Thoracic aorta (tissue), 2 donors: ENCODE data around the gene FSTL4. TPM values are rescaled to one million over a fixed set of nuclear protein-coding genes. Genes with fewer than 3 reads are reported as not detected.

Experiments used
- ATAC-seq: fragments of 150-250 bp; one replicate; pipeline ENCODE4 v1.8.0; 2017; ENCODE audit warnings: low read depth; ENCODE audit not compliant: insufficient number of reproducible peaks, low FRiP score
- DNase-seq: peaks from one replicate; pipeline ENCODE4 v3.0.0-alpha.2; 2020; ENCODE audit warnings: low spot score
- H3K27ac ChIP-seq, 2 donors: fragments of 200-600 bp; sonication (generic); 1 replicate in 1 of 2; 2 replicates in 1 of 2; pipeline ENCODE4 v1.5.1; 2016; ENCODE audit warnings: mild to moderate bottlenecking in 2 of 2, moderate library complexity in 2 of 2
- H3K27me3 ChIP-seq: fragments of 200-600 bp; sonication (generic); replicated peaks from 2 replicates; pipeline ENCODE4 v1.6.0; 2016; ENCODE audit warnings: mild to moderate bottlenecking; ENCODE audit not compliant: insufficient read depth
- H3K36me3 ChIP-seq: fragments of 200-600 bp; sonication (generic); one replicate; pipeline ENCODE4 v1.5.1; 2016
- H3K4me1 ChIP-seq, 2 donors: fragments of 200-600 bp; sonication (generic); 1 replicate in 1 of 2; 2 replicates in 1 of 2; pipeline versions ENCODE4 v1.5.1 to v1.6.0; 2016; ENCODE audit warnings: low read depth in 2 of 2, mild to moderate bottlenecking in 1 of 2; ENCODE audit not compliant: control insufficient read depth in 1 of 2
- H3K4me3 ChIP-seq: fragments of 200-600 bp; sonication (generic); 2 replicates; pipeline ENCODE4 v1.5.1; 2016; ENCODE audit warnings: mild to moderate bottlenecking
- H3K9me3 ChIP-seq: fragments of 200-600 bp; sonication (generic); 2 replicates; pipeline ENCODE4 v1.5.1; 2016
- total RNA-seq, 2 donors: library from RNA; depleted of rRNA; stranded (reverse); fragments of >200 nt; gene quantifications; one replicate each; pipeline versions ENCODE4 v1.1.0 to v1.2.3, GENCODE V29; 2016
- TF ChIP-seq, protein P1 (sequence below): fragments of 200-600 bp; sonication (generic); IDR thresholded peaks from one replicate; pipeline ENCODE4 v1.5.1; 2019; ENCODE audit warnings: antibody characterized with exemption

FSTL4 gene
- total RNA-seq, 2 donors from 2014 or later: not detected

DNA sequence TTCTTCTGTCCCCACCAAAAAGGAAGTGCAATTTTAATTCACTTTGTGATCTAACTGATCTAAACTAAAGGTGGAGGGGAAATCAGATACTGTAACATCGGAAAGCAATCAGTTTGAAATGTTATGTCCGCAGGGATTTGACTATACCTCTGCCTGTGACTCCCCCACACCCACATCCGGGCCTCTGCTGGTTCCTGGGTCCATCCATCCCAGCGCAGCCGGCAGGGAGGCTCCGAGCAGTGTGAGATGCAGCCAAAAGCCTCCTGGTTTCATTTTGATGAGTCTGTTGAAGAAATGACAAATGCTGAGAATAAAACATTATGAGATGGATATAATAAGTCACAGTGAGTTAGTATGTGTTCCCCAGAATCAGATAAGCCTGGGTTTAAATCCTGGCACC lies 8.6 kb downstream of the FSTL4 start:
- H3K36me3 ChIP-seq: no peaks in the 10 kb centered on the region
- TF ChIP-seq, protein P1, sequence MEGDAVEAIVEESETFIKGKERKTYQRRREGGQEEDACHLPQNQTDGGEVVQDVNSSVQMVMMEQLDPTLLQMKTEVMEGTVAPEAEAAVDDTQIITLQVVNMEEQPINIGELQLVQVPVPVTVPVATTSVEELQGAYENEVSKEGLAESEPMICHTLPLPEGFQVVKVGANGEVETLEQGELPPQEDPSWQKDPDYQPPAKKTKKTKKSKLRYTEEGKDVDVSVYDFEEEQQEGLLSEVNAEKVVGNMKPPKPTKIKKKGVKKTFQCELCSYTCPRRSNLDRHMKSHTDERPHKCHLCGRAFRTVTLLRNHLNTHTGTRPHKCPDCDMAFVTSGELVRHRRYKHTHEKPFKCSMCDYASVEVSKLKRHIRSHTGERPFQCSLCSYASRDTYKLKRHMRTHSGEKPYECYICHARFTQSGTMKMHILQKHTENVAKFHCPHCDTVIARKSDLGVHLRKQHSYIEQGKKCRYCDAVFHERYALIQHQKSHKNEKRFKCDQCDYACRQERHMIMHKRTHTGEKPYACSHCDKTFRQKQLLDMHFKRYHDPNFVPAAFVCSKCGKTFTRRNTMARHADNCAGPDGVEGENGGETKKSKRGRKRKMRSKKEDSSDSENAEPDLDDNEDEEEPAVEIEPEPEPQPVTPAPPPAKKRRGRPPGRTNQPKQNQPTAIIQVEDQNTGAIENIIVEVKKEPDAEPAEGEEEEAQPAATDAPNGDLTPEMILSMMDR: no peak
- H3K27me3 ChIP-seq: no peaks in the 10 kb centered on the region
- no peak overlapping the region for H3K4me3 ChIP-seq
- no peaks in the 10 kb centered on the region for H3K9me3 ChIP-seq
- DNase-seq (no peak), ATAC-seq (no peak)
- H3K27ac ChIP-seq: no peak overlapping the region
- H3K4me1 ChIP-seq: no peaks in the 10 kb centered on the region

DNA sequence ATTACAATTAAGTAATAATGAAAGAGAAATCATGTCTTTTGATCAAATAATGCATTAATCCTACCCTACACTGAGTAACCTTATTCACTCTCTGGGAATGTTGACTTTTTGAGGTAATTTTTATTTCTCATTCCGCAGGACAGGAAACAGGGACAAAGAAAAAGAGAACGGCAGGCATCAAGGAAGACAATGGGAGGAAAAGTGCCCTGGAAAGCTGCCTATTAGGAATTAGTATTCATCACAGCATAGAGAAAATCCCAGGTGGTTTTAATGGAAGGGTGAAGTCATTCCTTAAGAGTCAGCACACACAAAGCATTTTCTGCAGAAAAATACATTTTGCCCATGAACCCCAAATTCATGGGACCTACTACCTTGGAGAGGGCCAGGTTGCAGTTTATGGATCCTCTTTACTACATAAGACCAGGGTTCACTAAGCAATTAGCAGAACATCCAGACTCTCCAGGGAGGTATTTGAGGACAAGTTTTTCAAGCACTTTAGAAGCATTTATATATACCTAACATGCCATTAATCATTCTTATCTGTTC lies 9.4 kb downstream of the FSTL4 start:
- TF ChIP-seq, protein P1: no peak
- no peak for ATAC-seq

DNA sequence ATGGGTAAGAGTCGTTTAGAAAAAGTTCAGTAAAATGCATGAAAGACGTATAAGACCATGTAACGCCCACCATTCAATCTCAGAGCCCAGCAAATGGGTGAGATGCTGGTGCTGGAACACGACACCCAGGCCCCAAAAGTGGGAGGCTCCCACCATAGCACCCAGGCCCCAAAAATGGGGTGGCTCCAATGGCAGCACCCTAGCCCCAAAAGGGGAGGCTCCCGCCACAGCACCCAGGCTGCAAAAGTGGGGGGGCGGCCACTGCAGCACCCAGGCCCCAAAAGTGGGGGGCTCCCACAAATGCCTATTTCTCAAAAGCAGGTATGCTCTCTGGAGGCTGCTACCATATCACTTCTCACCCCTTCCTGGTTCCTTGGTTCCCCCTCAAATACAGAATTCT lies 12.7 kb downstream of the FSTL4 start:
- H3K4me1 ChIP-seq: no peaks in the 10 kb centered on the region
- no peak overlapping the region for H3K4me3 ChIP-seq
- H3K9me3 ChIP-seq: no peaks in the 10 kb centered on the region
- no peak overlapping the region for H3K27ac ChIP-seq
- TF ChIP-seq, protein P1: no peak
- DNase-seq (no peak), ATAC-seq (no peak)
- no peaks in the 10 kb centered on the region for H3K36me3 ChIP-seq
- H3K27me3 ChIP-seq: no peaks in the 10 kb centered on the region

More for the DNA sequence above, 9.4 kb downstream of the FSTL4 start:
- Histone ChIP-seq H3K4me1 (no peaks in the 10 kb centered on the region), H3K27ac (no peak overlapping the region), H3K9me3 (no peaks in the 10 kb centered on the region), H3K27me3 (no peaks in the 10 kb centered on the region), H3K36me3 (no peaks in the 10 kb centered on the region), H3K4me3 (no peak overlapping the region)
- no peak for DNase-seq

DNA sequence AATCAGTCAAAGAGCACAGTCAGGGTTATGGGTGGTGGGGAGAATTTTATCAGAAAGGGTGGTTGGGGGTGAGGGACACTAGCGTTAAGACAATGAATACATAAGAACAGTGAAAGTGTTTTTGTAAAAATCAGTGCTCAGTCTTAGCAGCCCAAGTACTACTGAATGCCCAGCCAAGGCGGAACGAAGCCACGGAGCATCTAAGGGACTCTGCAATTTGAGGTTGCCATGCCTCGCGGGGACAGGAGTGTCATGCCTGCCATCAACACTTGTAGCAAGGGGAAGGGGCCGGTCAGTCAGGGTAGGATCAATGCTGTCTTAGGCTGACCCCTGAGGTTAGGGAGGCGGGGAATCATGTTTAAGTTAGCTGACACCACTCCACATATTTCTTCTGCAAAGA lies 13.3 kb downstream of the FSTL4 start:
- DNase-seq: no peak
- Histone ChIP-seq H3K9me3 (no peaks in the 10 kb centered on the region), H3K27me3 (no peaks in the 10 kb centered on the region), H3K36me3 (no peaks in the 10 kb centered on the region), H3K4me1 (no peaks in the 10 kb centered on the region), H3K27ac (no peak overlapping the region), H3K4me3 (no peak overlapping the region)
- TF ChIP-seq, protein P1: no peak
- ATAC-seq: no peak

DNA sequence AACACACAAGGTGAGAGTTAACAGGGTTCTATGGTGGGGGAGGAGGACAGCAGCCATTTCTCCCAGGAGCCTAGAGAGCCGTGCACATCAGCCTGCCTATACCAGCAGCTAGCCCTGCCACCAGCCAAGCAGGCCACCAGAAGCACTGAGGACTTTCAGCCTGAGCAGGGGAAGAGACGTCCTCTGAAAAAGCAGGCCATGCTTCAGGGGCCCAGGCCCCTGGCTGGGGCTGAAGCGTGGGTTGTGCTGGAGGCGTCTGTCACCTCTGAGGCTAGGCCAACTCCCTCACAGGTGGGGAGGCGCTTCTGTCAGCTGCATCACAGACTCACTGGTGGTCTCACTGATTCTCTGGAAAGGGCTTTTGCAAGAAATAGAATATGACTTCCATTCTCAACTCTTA lies 16.3 kb downstream of the FSTL4 start:
- no peaks in the 10 kb centered on the region for H3K9me3 ChIP-seq
- DNase-seq: no peak
- no peak overlapping the region for H3K4me3 ChIP-seq
- no peak overlapping the region for H3K27ac ChIP-seq
- TF ChIP-seq, protein P1: no peak
- no peak for ATAC-seq
- no peaks in the 10 kb centered on the region for H3K36me3 ChIP-seq
- no peaks in the 10 kb centered on the region for H3K27me3 ChIP-seq
- H3K4me1 ChIP-seq: no peaks in the 10 kb centered on the region
